Measurements from ENCODE around the gene PCGF1. TPM values are rescaled to one million over a fixed set of nuclear protein-coding genes. Genes with fewer than 3 reads are reported as not detected.

The PCGF1 gene
- total RNA-seq, 3 donors from 2014 or later (not counting 1 experiment from before 2014, with no cell fraction given) = 22.9 to 35.9 (median 33.2) TPM

- H3K4me3 Mint-ChIP-seq = peak within 1 kb of the TSS; percentile 98
- ATAC-seq = peak; percentile 77 to 93 (median 81)
- no peaks in the 10 kb centered on the region for H3K27me3 Mint-ChIP-seq (ENCODE audit: low read depth in 2 of 2)
- Histone ChIP-seq H3K4me3 (ENCODE audit: low read length) (peak within 1 kb of the TSS; percentile 89), H3K9me3 (ENCODE audit: control insufficient read depth, insufficient read depth, low read length) (no peaks in the 10 kb centered on the region), H3K27ac (ENCODE audit: low read length) (peak within 1 kb of the TSS; percentile 99), H3K36me3 (ENCODE audit: control insufficient read depth, insufficient read depth, low read length) (peaks cover 10% of the 10 kb centered on the region), H3K4me1 (ENCODE audit: control insufficient read depth, insufficient read depth, low read length) (peaks cover 37% of the 10 kb centered on the region), H3K27me3 (ENCODE audit: control insufficient read depth, insufficient read depth, low read length) (no peaks in the 10 kb centered on the region)
- H3K27ac Mint-ChIP-seq = peak within 1 kb of the TSS; percentile 98 to 99
- H3K4me1 Mint-ChIP-seq = peaks cover 59 to 73% of the 10 kb centered on the region in 2 donors
- 0% methylated on average over 30 of the region's 38 CpGs for WGBS (ENCODE audit: insufficient coverage)
- no peaks in the 10 kb centered on the region for H3K9me3 Mint-ChIP-seq
- intact Hi-C loops (cut with micrococcal nuclease) = loop anchor here (1.0 to 10.0 kb wide), 6 partner anchors 14 to 1224 kb away; partner anchors contain the start of genes C2orf81, CCT7, MRPL53 and PCGF1
- no peak for TF ChIP-seq CTCF (IDR thresholded peaks at IDR 0.05)
- no peaks in the 10 kb centered on the region for H3K36me3 Mint-ChIP-seq
- DNase-seq = peak; percentile 98 to 100
Measured at GRCh38 chr2:74458132-74458937, 49.2 kb downstream of the PCGF1 start, which contains the start of gene WBP1. TSS of gene WBP1 (plus strand) at chr2:74458438. CDS start at chr2:74458603, 165 bp downstream.

DNA sequence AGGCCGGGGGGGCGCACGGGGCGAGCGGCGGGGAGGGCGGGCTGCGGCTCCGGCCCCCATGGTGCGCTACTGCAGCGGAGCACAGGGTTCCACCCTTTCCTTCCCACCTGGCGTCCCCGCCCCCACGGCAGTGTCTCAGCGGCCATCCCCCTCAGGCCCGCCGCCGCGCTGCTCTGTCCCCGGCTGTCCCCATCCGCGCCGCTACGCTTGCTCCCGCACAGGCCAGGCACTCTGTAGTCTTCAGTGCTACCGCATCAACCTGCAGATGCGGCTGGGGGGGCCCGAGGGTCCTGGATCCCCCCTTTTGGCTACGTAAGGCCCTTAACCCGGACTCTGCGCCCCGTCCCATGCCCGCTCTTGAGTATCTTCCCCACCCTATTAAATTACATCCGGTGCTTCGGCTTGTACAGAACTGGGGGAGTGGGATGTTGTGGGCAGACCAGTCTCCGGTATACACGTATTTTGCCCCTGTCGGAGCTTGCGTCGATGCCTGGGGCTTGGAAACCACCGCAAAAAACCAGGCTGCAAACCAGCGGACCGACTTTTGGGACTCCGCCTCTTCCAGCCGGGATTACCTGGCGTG lies 49.9 kb downstream of the PCGF1 start:
- peak; percentile 81 to 89 for DNase-seq
- peak; percentile 37 to 62 (median 51) for ATAC-seq
- Histone ChIP-seq H3K9me3 (ENCODE audit: control insufficient read depth, insufficient read depth, low read length) (no peaks in the 10 kb centered on the region), H3K27ac (ENCODE audit: low read length) (peak overlapping the region; percentile 99), H3K4me1 (ENCODE audit: control insufficient read depth, insufficient read depth, low read length) (peaks cover 44% of the 10 kb centered on the region), H3K36me3 (ENCODE audit: control insufficient read depth, insufficient read depth, low read length) (peaks cover 8% of the 10 kb centered on the region), H3K4me3 (ENCODE audit: low read length) (peak overlapping the region; percentile 89), H3K27me3 (ENCODE audit: control insufficient read depth, insufficient read depth, low read length) (no peaks in the 10 kb centered on the region)
- intact Hi-C loops (cut with micrococcal nuclease) = loop anchor here (1.0 to 10.0 kb wide), 6 partner anchors 15 to 1223 kb away; partner anchors contain the start of genes C2orf81, CCT7, MRPL53 and PCGF1
- H3K4me3 Mint-ChIP-seq = peak overlapping the region; percentile 98
- peaks cover 63 to 80% of the 10 kb centered on the region in 2 donors for H3K4me1 Mint-ChIP-seq
- peak overlapping the region; percentile 98 to 99 for H3K27ac Mint-ChIP-seq
- no peaks in the 10 kb centered on the region for H3K9me3 Mint-ChIP-seq
- under 1% methylated on average over 43 of the region's 46 CpGs for WGBS (ENCODE audit: insufficient coverage)
- no peaks in the 10 kb centered on the region for H3K27me3 Mint-ChIP-seq (ENCODE audit: low read depth in 2 of 2)
- no peaks in the 10 kb centered on the region for H3K36me3 Mint-ChIP-seq
- no peak for TF ChIP-seq CTCF (IDR thresholded peaks at IDR 0.05)

GRCh38 chr2:74457129-74457548 lies 50.4 kb downstream of the PCGF1 start:
- Histone ChIP-seq H3K27me3 (ENCODE audit: control insufficient read depth, insufficient read depth, low read length) (no peaks in the 10 kb centered on the region), H3K4me1 (ENCODE audit: control insufficient read depth, insufficient read depth, low read length) (peaks cover 49% of the 10 kb centered on the region), H3K9me3 (ENCODE audit: control insufficient read depth, insufficient read depth, low read length) (no peaks in the 10 kb centered on the region), H3K36me3 (ENCODE audit: control insufficient read depth, insufficient read depth, low read length) (peaks cover 3% of the 10 kb centered on the region), H3K4me3 (ENCODE audit: low read length) (peak overlapping the region; percentile 89), H3K27ac (ENCODE audit: low read length) (peak overlapping the region; percentile 99)
- Mint-ChIP-seq H3K4me3 (peak overlapping the region; percentile 98), H3K4me1 (peaks cover 68 to 85% of the 10 kb centered on the region in 2 donors), H3K27ac (peak overlapping the region; percentile 98 to 99), H3K27me3 (ENCODE audit: low read depth in 2 of 2) (no peaks in the 10 kb centered on the region), H3K36me3 (no peaks in the 10 kb centered on the region), H3K9me3 (no peaks in the 10 kb centered on the region)
- intact Hi-C loops (cut with micrococcal nuclease) = loop anchor here (5.0 to 10.0 kb wide), 2 partner anchors 720 to 1222 kb away; partner anchors contain the start of genes CCT7, PRADC1 and TPRKB
- ATAC-seq = no peak
- no peak for TF ChIP-seq CTCF (IDR thresholded peaks at IDR 0.05)
- under 1% methylated on average over 27 of the region's 27 CpGs for WGBS (ENCODE audit: insufficient coverage)
- no peak for DNase-seq

Other genes starting within 250 kb of the PCGF1 start
- gene SLC4A5, start 164.3 kb downstream of the PCGF1 start, total RNA-seq = 1 to 10 TPM; 5.3 to 8.4 (median 8.0) TPM
- gene DCTN1, start 127.4 kb downstream of the PCGF1 start, total RNA-seq = 100 to 1,000 TPM; 103 to 116 (median 116) TPM
- gene C2orf81, start 86.1 kb downstream of the PCGF1 start, total RNA-seq = 1 to 10 TPM; 1.7 to 3.2 (median 1.7) TPM
- 10 to 100 TPM; 28.0 to 35.3 (median 28.0) TPM for gene WDR54, start 86.0 kb downstream of the PCGF1 start, total RNA-seq
- gene RTKN, start 65.8 kb downstream of the PCGF1 start, total RNA-seq = 10 to 100 TPM; 11.0 to 26.5 (median 15.1) TPM
- gene INO80B, start 52.6 kb downstream of the PCGF1 start, total RNA-seq = 10 to 100 TPM; 34.0 to 48.0 (median 37.7) TPM
- 10 to 100 TPM; 65.1 to 68.3 (median 65.4) TPM for gene WBP1, start 49.3 kb downstream of the PCGF1 start, total RNA-seq
- 10 to 100 TPM; 87.0 to 93.4 (median 91.5) TPM for gene MOGS, start 42.3 kb downstream of the PCGF1 start, total RNA-seq
- gene MRPL53, start 35.0 kb downstream of the PCGF1 start, total RNA-seq = 10 to 100 TPM; 42.4 to 49.7 (median 42.4) TPM
- 10 to 100 TPM; 14.9 to 25.2 (median 15.6) TPM for gene CCDC142, start 24.7 kb downstream of the PCGF1 start, total RNA-seq
- gene TTC31, start 24.6 kb downstream of the PCGF1 start, total RNA-seq = 10 to 100 TPM; 51.3 to 59.7 (median 53.1) TPM
- gene LBX2, start 8.1 kb downstream of the PCGF1 start, total RNA-seq = 1 to 10 TPM; 1.7 to 1.9 (median 1.8) TPM
- gene TLX2, start 6.8 kb upstream of the PCGF1 start, total RNA-seq = under 1 TPM in 2 of 3 donors, not detected in 1; 0.23 to 0.45 TPM
- under 1 TPM in 2 of 3 donors, not detected in 1; 0.21 to 0.43 TPM for gene DQX1, start 18.5 kb upstream of the PCGF1 start, total RNA-seq
- gene AUP1, start 22.0 kb upstream of the PCGF1 start, total RNA-seq = 100 to 1,000 TPM; 234 to 242 (median 237) TPM
- 10 to 100 TPM; 32.1 to 47.6 (median 45.2) TPM for gene HTRA2, start 22.2 kb upstream of the PCGF1 start, total RNA-seq
- 1 to 10 TPM in 1 of 3 donors, under 1 TPM in 2; 0.43 to 2.0 (median 0.93) TPM for gene LOXL3, start 46.2 kb upstream of the PCGF1 start, total RNA-seq
- gene DOK1, start 47.0 kb upstream of the PCGF1 start, total RNA-seq = 10 to 100 TPM; 17.4 to 24.9 (median 23.9) TPM
- not detected for gene M1AP, start 140.6 kb upstream of the PCGF1 start, total RNA-seq
- gene SEMA4F, start 146.6 kb upstream of the PCGF1 start, total RNA-seq = 10 to 100 TPM in 2 of 3 donors, 1 to 10 TPM in 1; 7.3 to 18.0 (median 10.8) TPM

Measured in natural killer cell (primary cell).